Stimulated activated CD8-positive, alpha-beta memory T cell treated with anti-CD3 and anti-CD28 coated beads, Interleukin-7, amount 100 ng/mL, for 1 hour (primary cell): ENCODE results near the gene FIS1.
"Not testable (repeated sequence)": the region's sequence is repeated elsewhere in the genome, so short reads cannot be mapped to it uniquely, and the experiment has no call there.

Experiments used
- DNase-seq, 2 donors: peaks; one replicate each; pipeline ENCODE4 v3.0.0-alpha.2; 2020; ENCODE audit warnings: low read depth in 2 of 2

Gene FIS1

DNA sequence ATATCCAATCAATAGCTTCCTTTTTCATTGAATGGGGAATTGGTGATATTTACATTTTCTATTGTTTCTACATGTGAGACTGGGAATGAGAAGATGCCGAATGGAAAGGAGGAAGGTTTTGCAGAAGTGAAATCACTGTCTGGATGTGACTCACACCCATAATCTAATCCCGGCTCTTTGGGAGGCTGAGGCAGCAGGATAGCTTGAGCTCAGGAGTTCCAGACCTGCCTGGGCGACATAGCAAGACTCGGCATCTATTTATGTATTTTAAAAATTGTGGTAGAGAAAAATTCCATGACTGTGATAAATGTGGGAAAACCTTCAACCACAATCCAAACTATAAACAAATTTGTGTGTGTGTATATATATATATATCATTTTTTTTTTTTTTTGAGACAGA is 10.9 kb upstream of the FIS1 start:
- no peak for DNase-seq

DNA sequence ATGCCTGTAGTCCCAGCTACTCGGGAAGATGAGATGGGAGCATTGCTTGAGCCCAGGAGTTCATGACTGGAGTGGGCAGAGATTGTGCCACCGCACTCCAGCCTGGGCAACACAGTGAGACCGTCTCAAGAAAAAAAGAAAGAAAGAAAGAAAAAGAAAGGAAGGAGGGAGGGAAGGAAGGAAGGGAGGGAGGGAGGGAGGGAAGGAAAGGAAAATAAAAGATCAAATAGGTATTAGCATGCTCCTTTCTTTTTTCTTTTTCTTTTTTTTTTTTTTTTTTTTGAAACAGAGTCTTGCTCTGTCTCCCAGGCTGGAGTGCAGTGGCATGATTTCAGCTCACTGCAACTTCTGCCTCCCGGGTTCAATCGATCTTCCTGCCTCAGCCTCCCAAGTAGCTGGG is 8.3 kb upstream of the FIS1 start:
- DNase-seq = not testable (repeated sequence)

DNA sequence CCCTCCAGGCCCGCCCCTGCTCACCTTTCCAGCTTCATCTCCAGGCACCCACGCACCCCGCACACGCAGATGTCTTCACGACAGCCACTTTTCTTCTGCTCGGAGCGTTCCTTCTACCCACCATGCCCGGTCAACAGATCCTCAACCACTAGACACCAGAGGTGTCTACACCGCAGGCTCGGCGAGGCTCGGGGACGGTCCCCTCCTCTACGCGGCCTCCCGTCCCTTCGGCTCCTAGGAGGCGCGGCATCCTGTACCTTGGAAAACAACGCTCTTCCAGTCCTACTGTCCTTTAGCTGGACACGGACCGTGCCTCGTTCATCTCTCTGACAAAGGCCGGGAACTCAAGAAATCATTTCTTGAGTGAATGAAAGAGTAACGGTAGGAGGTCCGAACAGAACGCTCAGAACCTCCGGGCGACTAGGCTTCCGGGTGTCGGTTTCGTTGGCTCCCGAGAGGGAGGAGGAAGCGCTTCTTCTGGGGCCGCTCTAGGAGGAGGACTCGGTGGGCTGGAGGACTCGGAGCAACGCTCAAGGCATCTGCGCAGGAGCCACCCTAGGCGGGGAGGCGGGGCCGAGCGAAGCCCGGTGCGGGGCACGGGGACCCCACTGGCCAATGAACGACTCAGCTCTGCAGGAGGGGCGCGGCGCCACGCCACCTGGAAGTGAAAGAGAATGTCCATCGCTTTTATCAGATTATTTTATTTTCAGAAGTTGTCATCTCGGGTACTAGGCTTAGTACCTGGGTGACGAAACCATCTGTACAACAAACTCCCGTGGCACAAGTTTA is 7.2 kb upstream of the FIS1 start:
- peak; percentile 96 to 98 for DNase-seq

DNA sequence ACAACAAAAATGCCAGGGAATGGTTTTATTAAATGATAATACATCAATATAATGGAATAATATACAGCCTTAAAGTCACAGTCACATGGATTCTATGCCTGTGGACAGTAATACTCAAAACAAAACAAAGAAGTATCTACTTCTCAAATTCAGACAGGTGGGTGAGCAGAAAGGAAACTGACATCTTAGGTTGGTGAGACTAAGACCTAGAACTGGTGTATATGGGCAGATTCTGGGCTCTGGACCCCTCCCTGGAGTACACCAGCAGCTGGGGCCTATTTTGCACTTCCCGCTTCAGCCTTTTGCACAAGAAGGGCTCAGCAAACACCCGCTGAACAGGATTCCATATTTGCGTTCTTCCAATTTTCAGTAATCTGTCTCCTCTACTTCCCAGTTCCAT is 5.4 kb upstream of the FIS1 start:
- no peak for DNase-seq

DNA sequence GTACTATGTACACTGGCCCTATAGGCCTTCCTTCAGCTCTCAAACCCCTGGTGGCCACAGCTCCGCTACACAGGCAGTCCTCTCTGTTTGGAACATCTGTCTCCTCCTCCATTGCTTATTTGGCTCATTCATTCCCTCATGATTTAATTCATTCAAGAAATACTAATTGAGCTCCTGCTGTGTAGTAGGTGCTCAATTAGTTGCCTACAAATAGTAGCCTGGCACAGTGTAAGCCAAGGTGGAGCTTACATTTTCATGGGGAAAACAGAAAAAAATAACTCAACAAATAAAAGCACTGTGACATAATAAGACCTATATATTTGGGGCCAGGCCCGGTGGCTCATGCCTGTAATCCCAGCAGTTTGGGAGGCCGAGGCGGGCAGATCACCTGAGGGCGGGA is 3.4 kb upstream of the FIS1 start:
- no peak for DNase-seq

DNA sequence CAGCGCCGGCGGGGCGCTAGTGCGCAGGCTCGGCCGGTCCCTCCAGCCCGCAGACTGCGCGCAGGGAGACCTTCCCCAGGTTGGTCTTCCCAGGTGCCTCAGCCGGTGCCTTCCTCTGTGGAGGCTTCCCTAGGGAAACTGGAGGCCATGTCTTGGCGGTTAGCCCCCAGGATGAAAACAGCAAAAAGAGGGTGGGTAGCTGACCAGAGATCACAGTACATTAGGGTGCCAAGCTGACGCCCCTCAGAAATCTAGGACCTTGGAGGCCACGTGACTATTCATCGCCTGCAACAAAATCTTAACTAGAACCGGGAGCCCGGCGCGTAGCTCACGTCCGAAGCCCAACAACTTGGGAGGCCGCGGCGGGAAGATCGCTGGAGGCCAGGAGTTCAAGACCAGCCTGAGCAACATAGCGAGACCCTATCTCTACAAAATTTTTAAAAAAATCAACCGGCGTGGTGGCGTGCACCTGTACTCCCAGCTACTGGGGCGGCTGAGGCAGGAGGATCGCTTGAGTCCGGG is 327 bp upstream of the FIS1 start:
- DNase-seq = no peak

DNA sequence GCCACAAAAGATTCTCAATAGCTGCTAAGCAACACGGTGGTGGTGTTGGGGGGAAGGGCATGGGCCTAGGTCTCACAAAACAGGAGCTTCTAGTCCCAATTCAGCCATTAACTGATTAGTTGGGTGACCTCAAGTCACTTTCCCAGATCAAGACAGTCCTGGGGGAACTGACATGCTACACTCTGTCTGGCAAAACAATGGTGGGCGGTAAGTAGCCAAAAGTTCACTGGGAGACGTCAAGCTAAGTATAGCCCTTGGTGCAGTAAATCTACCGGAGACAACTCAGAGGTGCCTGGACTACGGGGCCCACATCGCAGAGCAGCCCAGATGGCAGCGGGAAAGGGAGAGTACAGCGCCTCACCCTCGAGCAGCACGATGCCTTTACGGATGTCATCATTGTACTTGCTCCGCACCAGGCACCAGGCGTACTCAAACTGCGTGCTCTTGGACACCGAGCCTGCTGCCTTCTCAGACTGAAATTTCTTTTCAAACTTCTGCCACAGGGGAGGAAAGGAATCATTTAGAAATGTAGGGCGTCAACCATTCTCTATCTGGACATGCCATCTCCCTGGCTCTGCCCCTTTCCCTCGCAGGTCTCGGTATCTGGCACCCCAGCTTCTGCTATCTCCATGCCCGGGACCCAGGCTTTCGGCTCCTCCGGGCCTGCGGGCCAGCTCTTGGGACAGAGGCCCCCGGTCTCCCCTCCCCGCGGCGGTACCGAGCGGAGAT is 1.1 kb downstream of the FIS1 start:
- no peak for DNase-seq

DNA sequence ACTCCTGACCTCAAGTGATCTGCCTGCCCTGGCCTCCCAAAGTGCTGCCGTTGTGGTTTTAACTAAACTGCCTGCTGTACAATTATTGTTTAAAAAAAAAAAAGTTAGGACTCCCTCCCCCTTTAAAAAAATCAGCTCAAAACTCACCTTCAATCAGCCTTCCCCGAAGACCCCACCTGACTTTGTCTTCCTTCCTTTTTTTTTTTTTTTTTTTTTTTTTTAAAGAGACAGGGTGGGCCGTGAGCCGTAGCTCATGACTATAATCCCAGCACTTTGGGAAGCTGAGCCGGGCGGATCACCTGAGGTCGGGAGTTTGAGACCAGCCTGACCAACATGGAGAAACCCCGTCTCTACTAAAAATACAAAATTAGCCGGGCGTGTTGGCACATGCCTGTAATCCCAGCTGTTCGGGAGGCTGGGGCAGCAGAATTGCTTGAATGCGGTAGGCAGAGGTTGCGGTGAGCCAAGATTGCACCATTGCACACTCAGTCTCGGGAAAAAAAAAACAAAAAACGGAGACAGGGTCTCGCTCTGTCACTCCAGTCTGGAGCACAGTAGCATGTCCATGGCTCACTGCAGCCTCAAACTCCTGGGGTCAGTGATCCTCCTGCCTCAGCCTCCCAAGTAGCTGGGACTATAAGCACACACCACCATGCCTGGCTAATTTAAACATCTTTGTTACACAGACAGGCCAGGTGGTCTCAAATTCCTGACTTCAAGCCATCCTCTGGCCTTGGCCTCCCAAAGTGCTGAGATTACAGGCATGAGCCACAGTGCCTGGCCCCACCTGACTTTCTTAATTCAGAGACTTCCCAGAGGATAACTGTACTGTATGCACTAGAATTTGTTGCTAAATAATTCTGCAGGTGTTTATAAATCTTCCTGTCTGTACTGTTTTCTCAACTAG is 3.2 kb downstream of the FIS1 start:
- DNase-seq = no peak

DNA sequence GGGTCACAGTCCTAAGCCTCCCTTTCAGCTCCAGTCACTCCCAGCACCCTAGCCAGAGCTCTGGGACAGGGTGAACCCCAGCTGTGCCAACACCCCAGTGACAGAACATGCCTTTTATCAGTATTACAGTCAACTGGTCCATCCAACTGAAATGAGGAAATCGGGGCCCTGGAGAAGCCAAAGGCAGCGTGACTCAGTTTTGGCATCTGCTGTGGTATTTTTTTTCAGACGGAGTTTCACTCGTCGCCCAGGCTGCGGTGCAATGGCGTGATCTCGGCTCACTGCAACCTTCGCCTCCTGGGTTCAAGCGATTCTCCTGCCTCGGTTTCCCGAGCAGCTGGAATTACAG is 3.9 kb downstream of the FIS1 start:
- no peak for DNase-seq

DNA sequence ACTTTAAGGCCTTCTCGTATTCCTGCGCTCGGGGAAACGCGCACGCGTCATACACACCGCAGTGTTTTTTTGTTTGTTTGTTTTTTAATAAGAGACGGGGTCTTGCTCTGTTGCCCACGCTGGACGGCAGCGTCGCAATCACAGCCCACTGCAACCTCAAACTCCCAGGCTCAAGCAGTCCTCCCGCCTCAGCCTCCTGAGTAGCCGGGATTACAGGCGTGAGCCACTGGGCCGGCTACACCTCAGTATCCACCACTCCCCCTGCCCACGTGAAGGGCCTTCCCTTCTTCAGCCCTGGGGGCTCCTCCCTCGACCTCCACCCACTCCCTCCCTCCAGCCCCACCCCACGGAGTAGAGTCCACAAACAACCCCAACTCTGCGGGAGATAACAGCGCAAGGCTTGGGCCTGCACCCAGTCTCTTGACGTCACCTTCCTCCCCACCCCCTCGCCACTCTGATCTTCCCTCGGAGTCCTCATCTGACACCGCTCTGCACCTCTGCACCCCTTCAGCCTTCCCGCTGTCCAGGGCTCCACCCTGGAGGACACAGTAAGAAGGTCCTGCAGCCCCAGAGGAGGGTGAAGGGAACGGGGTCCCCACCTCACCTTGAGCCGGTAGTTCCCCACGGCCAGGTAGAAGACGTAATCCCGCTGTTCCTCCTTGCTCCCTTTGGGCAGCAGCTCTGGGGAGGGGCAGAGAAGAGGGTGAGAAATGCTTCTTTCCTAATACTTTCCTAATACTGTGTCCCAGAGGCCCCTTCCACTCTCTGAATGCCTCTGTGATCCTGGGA is 4.5 kb downstream of the FIS1 start:
- no peak for DNase-seq

DNA sequence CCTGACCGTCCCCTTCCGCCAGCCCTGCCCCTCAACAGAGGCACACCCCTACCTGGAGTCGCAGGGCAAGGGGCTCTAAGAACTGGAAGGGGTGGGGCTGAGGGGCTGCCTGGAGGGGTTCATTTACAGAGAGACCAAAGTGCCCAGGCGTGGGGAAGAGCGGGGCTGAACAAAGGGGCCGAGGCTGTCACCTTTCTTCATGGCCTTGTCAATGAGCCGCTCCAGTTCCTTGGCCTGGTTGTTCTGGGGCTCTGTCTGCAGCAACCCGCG is 5.0 kb downstream of the FIS1 start:
- DNase-seq = no peak

DNA sequence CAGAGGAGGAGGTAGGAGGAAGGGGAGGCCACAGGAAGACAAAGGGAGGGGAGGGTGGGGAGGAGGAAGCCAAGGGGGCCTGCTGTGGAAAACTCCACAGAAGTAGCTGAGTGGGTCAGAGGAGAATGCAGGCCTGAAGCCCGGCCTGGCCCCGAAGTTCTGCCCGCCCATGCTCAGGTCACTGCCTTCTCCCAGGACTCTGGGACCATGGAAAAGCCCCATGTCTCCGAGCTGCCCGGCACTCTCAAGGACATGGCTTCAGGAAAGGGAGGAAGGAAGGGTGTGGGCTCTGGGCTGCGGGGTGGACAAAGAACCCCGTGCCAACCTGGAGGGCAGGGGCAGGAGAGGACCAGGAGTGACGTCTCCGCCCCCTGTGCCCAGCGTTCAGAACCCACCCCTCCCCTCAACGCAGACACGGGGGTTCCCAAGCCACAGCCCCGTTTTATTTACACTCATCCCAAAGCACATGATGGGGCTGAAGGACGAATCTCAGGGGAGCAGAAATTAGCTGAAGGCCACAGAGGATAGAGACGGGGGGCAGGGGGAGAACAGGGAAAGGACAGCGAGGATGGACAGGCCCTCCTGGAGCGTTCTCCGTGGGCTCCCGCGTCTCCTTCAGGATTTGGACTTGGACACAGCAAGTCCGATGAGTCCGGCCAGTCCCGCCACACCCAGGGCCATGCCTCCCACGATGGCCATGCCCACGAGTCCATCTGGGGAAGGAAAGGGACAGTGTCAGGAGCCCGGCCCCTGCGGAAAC is 5.5 kb downstream of the FIS1 start:
- DNase-seq = no peak

DNA sequence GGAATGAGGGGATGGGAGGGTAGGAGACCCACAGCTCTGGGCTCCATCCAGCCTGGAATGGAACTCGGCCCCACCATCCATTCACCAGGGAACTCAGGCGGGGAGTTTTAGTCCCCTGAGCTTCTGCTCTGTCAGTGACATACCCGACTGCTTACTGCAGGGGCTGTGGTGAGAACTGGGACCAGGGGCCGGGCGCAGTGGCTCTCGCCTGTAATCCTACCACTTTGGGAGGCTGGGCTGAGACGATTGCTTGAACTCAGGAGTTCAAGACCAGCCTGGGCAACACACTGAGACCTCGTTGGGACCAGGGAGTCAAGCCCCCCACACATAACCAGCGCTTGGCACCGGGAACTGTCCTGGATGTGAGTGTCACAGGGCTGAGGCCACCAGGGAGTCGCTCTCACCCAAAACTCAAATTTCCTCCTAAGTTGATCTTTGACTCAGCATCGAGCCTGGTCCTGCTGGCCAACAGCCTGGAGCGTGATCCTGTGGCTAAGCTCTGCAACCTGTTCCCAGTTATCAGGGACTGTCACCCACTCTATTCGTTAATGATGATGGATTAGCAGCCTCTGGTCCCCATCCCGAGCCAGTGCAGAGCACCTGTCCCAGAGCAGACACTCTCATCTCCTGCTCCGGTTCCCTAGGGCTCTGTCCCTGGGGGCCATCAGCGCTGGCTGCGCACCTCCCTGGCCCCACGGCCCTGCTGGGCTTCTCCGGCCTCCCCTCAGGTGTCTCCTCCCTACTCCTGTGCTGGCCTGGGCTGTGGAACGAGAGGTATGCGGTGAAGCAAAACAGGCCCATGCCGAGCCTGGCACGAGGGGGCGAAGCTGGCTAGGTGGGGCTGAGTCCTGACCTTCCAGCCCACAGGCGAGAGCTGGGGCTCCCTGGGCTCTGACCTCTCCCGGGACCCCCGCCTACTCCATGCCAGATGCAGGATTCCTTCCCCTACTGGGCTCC is 6.4 kb downstream of the FIS1 start:
- no peak for DNase-seq

DNA sequence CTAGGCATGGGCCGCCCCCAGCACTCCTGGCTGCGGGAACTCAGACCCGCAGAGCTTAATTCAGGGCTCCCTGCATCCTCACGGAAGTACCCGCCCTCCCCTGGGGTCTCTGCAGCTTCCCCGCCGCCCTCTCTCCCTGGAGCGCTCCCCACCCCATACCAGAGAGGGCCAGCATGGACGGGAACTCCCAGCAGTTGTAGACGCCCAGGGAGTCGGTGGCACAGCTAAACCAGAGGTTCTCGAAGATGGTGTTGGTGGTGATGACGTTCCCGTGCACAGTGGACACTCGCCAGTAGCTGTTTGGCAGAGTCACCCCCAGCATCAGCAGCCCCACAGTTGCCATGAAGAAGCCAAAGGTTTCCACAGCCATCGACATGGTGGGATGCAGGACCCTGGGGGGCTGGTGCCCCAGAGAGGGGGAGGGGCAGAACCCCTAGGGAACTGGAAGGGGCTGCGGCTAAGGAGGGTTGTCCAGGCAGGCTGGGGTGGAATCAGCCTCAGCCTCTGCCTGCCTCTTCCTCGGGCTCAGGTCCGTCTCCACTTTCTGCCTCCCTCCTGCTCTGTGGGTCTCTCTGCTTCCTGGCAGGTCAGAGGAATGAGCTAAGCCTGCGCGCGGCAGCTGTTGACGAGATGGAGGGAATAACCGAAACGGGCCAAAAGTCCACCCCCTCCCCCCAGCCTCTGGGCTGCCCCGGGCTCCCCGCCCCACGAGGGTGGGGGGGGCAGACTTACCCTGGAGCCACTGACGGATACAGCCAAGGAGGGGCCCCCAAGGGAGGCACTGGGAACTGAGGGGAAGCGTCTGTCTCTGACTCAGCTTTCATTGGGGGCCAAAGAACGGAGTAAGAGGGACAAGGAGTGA is 7.4 kb downstream of the FIS1 start, which contains the start of gene CLDN15:
CLDN15 (minus strand) TSS at position 597 of the 862 bp plus-strand sequence; CDS start at position 376, 221 bp downstream.
- DNase-seq = no peak

DNA sequence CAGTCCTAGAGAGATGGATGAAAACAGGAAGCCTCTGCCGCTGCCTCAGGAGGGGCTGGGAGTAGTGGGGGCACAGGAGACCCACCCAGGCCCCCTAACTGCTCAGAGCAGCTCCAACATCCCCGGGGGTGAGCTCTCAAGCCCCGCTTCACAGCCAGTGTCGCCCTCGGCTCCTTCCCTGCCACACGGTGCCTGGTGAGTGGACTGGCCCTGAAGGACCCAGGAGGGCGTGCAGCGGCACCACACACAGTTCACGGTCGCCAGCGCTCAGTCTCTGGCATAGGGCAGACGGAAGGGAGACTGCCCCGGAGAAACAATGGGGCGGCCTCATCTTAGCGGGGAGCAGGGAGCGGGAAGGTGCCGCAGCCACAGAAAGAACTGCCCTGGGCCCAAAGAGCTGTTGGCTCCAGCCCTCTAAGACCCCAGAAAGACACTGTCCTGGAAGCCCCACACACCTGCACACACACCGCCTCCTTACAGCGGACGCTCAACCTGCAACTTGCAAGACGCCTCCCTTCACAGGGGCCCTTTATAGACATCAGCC is 8.5 kb downstream of the FIS1 start:
- DNase-seq = no peak

DNA sequence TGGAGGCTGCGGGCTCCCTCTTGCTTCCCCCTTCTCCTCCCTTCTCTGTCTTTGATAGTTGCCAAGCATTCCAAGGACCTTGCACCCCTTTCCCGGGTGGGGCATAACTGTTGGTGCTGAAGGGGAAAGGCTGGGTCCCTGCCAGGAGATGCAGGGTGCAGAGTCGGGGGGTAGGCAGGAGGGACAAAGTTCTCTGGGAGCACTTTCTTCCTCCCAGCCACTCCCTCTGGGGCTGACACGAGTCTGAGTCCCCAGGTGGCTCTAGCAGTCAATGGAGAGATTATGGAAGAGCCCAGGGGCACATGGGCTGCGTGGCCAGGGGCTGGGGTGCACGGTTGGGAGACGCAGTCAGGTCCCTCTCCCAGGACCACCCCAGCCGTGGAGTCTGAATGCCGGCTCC is 9.4 kb downstream of the FIS1 start:
- no peak for DNase-seq

DNA sequence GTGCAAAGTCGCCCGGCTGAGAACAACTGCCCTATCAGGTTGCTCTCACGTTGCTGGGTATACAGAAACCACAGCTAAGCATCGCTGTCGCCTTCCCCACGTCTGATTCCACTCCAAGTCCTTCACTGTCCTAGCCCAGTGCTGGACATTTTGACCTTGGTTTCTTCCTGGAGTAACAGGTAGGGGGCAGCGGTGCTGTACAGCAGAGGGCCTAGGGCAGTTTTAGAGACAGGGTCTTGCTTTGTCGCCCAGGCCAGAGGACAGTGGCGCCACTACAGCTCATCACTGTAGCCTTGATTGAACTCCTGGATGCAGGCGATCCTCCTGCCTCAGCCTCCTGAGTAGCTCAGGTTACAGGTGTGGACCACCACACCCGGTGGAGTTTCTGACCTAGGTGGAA is 9.8 kb downstream of the FIS1 start:
- no peak for DNase-seq

DNA sequence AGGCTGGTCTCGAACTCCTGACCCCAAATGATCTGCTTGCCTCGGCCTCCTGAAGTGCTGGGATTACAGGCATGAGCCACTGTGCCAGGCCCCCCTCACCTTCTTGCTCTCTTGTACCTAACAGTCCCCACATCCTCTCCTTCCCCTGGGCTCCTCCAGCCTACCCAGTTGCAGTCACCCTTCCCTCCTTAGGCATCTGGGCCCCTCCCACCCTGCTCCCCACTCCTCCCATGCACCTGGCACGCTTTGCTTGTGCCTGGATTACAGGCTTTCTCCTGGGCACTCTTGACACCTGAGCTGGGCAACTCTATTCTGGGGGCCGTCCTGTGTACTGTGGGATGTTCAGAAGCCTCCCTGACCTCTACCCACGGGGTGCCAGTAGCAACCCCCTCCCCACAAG is 10.2 kb downstream of the FIS1 start:
- DNase-seq = no peak
